ENCODE measurements around the gene C1QTNF9.
"Not testable (repeated sequence)": the region's sequence is repeated elsewhere in the genome, so short reads cannot be mapped to it uniquely, and the experiment has no call there.

The C1QTNF9 gene

GRCh38 chr13:24362435-24362952, 53.1 kb downstream of the C1QTNF9 start:
- DNase-seq (ENCODE audit: low read depth in 2 of 2) = no peak

- no peak for DNase-seq (ENCODE audit: low read depth in 2 of 2)
These were observed 55.8 kb downstream of the C1QTNF9 start for GRCh38 chr13:24365191-24365590.

- not testable (repeated sequence) for DNase-seq (ENCODE audit: low read depth in 2 of 2)
These were observed 56.9 kb downstream of the C1QTNF9 start for GRCh38 chr13:24366315-24366714.

GRCh38 chr13:24371273-24371672, 61.9 kb downstream of the C1QTNF9 start:
- DNase-seq (ENCODE audit: low read depth in 2 of 2) = not testable (repeated sequence)

Data from stimulated activated CD4-positive, alpha-beta T cell treated with anti-CD3 and anti-CD28 coated beads, Interleukin-12 subunit alpha, Interleukin-12 subunit beta, amount 100 ng/mL, for 24 hours (primary cell).